Skeletal muscle satellite cell (primary cell): ENCODE measurements around the gene SPACDR.

Experiments used
- H3K27me3 ChIP-seq: 2 replicates; pipeline ENCODE4 v1.7.0; 2013; ENCODE audit warnings: low read length; ENCODE audit not compliant: control insufficient read depth, insufficient read depth
- H3K36me3 ChIP-seq: 2 replicates; pipeline ENCODE4 v1.7.0; 2013; ENCODE audit warnings: mild to moderate bottlenecking, control low read depth, low read length; ENCODE audit not compliant: insufficient read depth
- H3K4me1 ChIP-seq: 2 replicates; pipeline ENCODE4 v1.7.0; 2013; ENCODE audit warnings: low read length; ENCODE audit not compliant: control insufficient read depth, insufficient read depth
- H3K4me2 ChIP-seq: 2 replicates; pipeline ENCODE4 v1.7.0; 2013; ENCODE audit warnings: mild to moderate bottlenecking, low read length
- H3K4me3 ChIP-seq: 2 replicates; pipeline ENCODE4 v1.7.0; 2013; ENCODE audit warnings: low read length
- H3K9ac ChIP-seq: 2 replicates; pipeline ENCODE4 v1.7.0; 2013; ENCODE audit warnings: mild to moderate bottlenecking, low read depth, low read length, moderate library complexity
- H3K9me3 ChIP-seq: replicated peaks from 2 replicates; pipeline ENCODE4 v1.7.0; 2013; ENCODE audit warnings: mild to moderate bottlenecking, control low read depth, low read length

SPACDR gene

GRCh38 chr7:100483722-100484672 is 19.9 kb upstream of the SPACDR start, which contains the start of gene NYAP1:
Gene NYAP1 (plus strand): TSS chr7:100483927. CDS start chr7:100485312, 1,385 bp downstream.
- Histone ChIP-seq H3K4me2 (peak within 1 kb of the TSS; percentile 93), H3K9me3 (no peaks in the 10 kb centered on the region), H3K36me3 (no peaks in the 10 kb centered on the region), H3K4me3 (peak within 1 kb of the TSS; percentile 71), H3K9ac (peak within 1 kb of the TSS; percentile 37), H3K4me1 (peaks cover 15% of the 10 kb centered on the region), H3K27me3 (no peaks in the 10 kb centered on the region)

GRCh38 chr7:100483090-100483721 is 19.1 kb upstream of the SPACDR start:
- Histone ChIP-seq H3K4me3 (peak overlapping the region; percentile 71), H3K4me1 (peaks cover 15% of the 10 kb centered on the region), H3K4me2 (peak overlapping the region; percentile 93), H3K9me3 (no peaks in the 10 kb centered on the region), H3K27me3 (no peaks in the 10 kb centered on the region), H3K36me3 (no peaks in the 10 kb centered on the region), H3K9ac (peak overlapping the region; percentile 37)

- Histone ChIP-seq H3K36me3 (no peaks in the 10 kb centered on the region), H3K4me2 (peak overlapping the region; percentile 93), H3K4me1 (peaks cover 15% of the 10 kb centered on the region), H3K9me3 (no peaks in the 10 kb centered on the region), H3K9ac (peak overlapping the region; percentile 37), H3K4me3 (peak overlapping the region; percentile 71), H3K27me3 (no peaks in the 10 kb centered on the region)
Observed at GRCh38 chr7:100482728-100483089, 18.6 kb upstream of the SPACDR start.

DNA sequence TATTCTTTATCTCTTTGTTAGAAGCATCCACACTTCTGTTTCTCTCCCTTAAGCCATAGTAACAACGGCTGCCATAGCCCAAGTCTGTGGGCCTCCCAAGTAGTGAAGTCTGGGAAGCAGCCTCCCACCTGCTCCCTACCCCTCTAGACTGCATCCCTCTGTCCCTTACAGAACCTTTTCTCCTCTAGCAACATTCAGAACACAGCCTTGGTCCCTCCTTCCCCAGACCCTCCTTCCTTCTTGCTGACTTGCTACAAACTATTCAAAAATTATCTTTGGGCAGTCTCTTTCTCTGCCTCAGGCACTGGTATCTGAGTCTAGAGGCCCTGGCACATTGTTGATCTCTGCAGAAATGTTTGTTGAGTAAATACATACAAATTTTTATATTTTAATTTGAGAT is 17.4 kb upstream of the SPACDR start:
- no peaks in the 10 kb centered on the region for H3K27me3 ChIP-seq
- H3K36me3 ChIP-seq: peaks cover 7% of the 10 kb centered on the region
- H3K9ac ChIP-seq: no peak overlapping the region
- H3K4me2 ChIP-seq: no peak overlapping the region
- peaks cover 23% of the 10 kb centered on the region for H3K4me1 ChIP-seq
- H3K4me3 ChIP-seq: no peak overlapping the region
- H3K9me3 ChIP-seq: no peaks in the 10 kb centered on the region

- Histone ChIP-seq H3K9me3 (no peaks in the 10 kb centered on the region), H3K4me3 (peak within 1 kb of the TSS; percentile 96), H3K4me1 (peaks cover 30% of the 10 kb centered on the region), H3K36me3 (peaks cover 15% of the 10 kb centered on the region), H3K9ac (peak within 1 kb of the TSS; percentile 91), H3K4me2 (peak within 1 kb of the TSS; percentile 98), H3K27me3 (no peaks in the 10 kb centered on the region)
Observed at GRCh38 chr7:100478958-100479660, 15.0 kb upstream of the SPACDR start, which contains the start of gene TSC22D4. Gene TSC22D4 (minus strand): TSS chr7:100479214. CDS start chr7:100478038, 1,176 bp downstream.

- Histone ChIP-seq H3K9me3 (no peaks in the 10 kb centered on the region), H3K4me1 (peaks cover 35% of the 10 kb centered on the region), H3K36me3 (peaks cover 24% of the 10 kb centered on the region), H3K4me2 (peak overlapping the region; percentile 98), H3K27me3 (no peaks in the 10 kb centered on the region), H3K9ac (peak overlapping the region; percentile 91), H3K4me3 (peak overlapping the region; percentile 96)
Observed at GRCh38 chr7:100477871-100478267, 13.8 kb upstream of the SPACDR start.

DNA sequence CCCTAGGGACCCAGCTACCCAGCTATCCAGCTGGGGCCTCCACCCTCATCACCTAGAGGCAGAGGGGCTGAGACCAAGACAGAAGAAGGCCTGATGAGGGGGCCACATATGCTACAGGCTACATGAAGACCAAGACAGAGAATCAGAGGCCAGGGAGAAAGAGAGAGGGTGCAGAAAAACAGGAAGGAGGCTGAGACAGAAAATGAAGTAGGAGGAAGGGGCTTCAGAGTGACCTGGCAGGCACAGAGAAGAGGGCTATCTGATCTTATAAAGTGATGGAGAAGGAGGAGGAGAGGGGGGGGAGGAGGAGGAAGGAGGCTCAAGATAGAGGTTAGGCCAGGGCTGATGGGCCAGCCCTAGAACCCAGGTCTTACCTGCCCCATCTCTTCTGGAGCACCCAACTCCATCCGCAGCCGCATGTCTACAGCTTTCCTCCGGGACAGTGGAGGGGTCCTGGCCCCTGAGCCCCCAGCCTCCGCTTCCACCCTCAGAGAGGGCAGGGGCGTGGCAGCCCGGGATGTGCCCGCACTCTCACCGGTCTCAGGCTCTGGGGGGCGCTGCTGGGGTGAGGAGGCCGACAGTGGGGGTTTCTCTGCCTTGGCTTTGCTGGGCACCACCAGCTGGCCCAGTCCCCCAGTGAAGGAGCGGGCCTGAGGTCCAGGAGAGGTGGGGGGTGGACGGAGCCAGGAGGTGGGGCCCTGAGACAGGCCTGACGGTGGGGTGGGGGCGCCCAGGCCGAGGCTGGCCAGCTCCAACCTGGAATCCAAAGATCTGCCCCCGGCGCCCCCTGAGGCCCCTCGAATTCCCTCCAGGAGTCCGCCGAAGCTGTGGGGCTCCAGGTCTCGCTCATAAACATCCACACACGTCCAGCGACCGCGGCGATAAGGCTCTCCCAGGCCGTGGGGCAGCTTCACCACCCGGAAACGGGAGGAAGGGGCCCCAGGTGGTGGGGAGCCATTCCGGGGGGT is 13.1 kb upstream of the SPACDR start:
- Histone ChIP-seq H3K36me3 (peaks cover 29% of the 10 kb centered on the region), H3K4me1 (peaks cover 36% of the 10 kb centered on the region), H3K9me3 (no peaks in the 10 kb centered on the region), H3K9ac (peak overlapping the region; percentile 91), H3K4me3 (peak overlapping the region; percentile 96), H3K27me3 (no peaks in the 10 kb centered on the region), H3K4me2 (peak overlapping the region; percentile 98)

GRCh38 chr7:100476101-100476780 is 12.2 kb upstream of the SPACDR start:
- peaks cover 33% of the 10 kb centered on the region for H3K36me3 ChIP-seq
- H3K27me3 ChIP-seq: no peaks in the 10 kb centered on the region
- H3K4me2 ChIP-seq: peak overlapping the region; percentile 98
- H3K9ac ChIP-seq: peak overlapping the region; percentile 91
- H3K4me1 ChIP-seq: peaks cover 36% of the 10 kb centered on the region
- H3K9me3 ChIP-seq: no peaks in the 10 kb centered on the region
- H3K4me3 ChIP-seq: peak overlapping the region; percentile 96

- Histone ChIP-seq H3K9me3 (no peaks in the 10 kb centered on the region), H3K4me1 (peaks cover 36% of the 10 kb centered on the region), H3K4me3 (peak overlapping the region; percentile 96), H3K4me2 (peak overlapping the region; percentile 98), H3K27me3 (no peaks in the 10 kb centered on the region), H3K9ac (peak overlapping the region; percentile 91), H3K36me3 (peaks cover 37% of the 10 kb centered on the region)
Observed at GRCh38 chr7:100475549-100475948, 11.5 kb upstream of the SPACDR start.

DNA sequence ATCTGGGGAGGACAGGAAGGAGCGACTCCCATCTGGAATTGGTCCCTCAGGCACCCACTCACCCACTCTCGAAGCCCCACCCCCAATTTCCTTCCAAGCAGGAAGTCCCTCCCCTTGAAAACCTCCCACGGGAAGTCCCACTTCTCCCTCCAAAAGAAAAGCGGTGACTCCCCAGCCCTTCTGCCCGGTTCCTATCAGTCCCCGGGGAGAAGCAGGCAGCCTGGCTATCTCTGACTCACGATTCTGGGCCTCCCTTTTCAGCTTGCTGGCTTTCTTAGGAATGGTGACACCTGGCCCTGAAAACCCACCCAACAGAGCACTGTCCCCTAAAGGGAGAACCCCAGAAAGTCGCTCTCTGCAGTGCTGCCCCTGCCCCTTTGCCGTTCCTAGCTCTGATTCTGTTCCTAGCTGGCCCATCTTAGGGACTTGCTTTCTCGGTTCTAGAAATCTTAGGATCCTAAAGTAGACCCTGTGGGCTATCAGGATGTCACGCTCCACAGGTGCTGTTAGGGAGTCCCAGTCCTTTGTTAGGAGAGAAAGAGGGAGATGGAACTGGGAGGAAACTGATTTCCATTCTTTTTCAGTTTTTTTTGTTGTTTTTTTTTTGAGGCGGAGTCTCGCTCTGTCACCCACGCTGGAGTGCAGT is 8.9 kb upstream of the SPACDR start:
- H3K36me3 ChIP-seq: peaks cover 47% of the 10 kb centered on the region
- peak overlapping the region; percentile 52 for H3K4me2 ChIP-seq
- peak overlapping the region; percentile 30 for H3K4me3 ChIP-seq
- H3K9ac ChIP-seq: peak overlapping the region; percentile 21
- no peaks in the 10 kb centered on the region for H3K9me3 ChIP-seq
- peaks cover 33% of the 10 kb centered on the region for H3K4me1 ChIP-seq
- H3K27me3 ChIP-seq: no peaks in the 10 kb centered on the region
